CD14-positive monocyte (primary cell): ENCODE measurements around the gene KRTAP10-8. TPM values are rescaled to one million over a fixed set of nuclear protein-coding genes. Genes with fewer than 3 reads are reported as not detected.

Experiments
- DNase-seq, 3 donors: peaks; one replicate each; pipeline ENCODE4 v3.0.0-alpha.2; 2011 to 2022
- H2AFZ ChIP-seq: 2 replicates; pipeline ENCODE4 v1.6.0; 2012; ENCODE audit warnings: mild to moderate bottlenecking, low read depth, low read length, inconsistent platforms; ENCODE audit not compliant: insufficient read depth, poor library complexity, severe bottlenecking
- H3K27ac ChIP-seq, 2 donors: 1 replicate in 1 of 2; 2 replicates in 1 of 2; pipeline ENCODE4 v1.5.1; 2012 to 2013; ENCODE audit warnings: low read length in 2 of 2, control low read depth in 1 of 2, inconsistent platforms in 1 of 2, low read depth in 1 of 2, mild to moderate bottlenecking in 1 of 2
- H3K27me3 ChIP-seq, 2 donors: one replicate each; pipeline versions ENCODE4 v1.6.0 to v1.6.1; 2011 to 2013; ENCODE audit warnings: low read length in 2 of 2; ENCODE audit not compliant: control insufficient read depth in 2 of 2, insufficient read depth in 2 of 2
- H3K36me3 ChIP-seq, 2 donors: replicated peaks in 1 of 2; 1 replicate in 1 of 2; 2 replicates in 1 of 2; pipeline versions ENCODE4 v1.5.1 to v1.6.1; 2012 to 2013; ENCODE audit warnings: low read length in 2 of 2, control low read depth in 1 of 2, inconsistent platforms in 1 of 2, mild to moderate bottlenecking in 1 of 2; ENCODE audit not compliant: insufficient read depth in 2 of 2, control insufficient read depth in 1 of 2
- H3K4me1 ChIP-seq, 2 donors: 1 replicate in 1 of 2; 2 replicates in 1 of 2; pipeline versions ENCODE4 v1.5.1 to v1.6.1; 2012 to 2013; ENCODE audit warnings: low read length in 2 of 2, control low read depth in 1 of 2, inconsistent platforms in 1 of 2, mild to moderate bottlenecking in 1 of 2, moderate library complexity in 1 of 2; ENCODE audit not compliant: insufficient read depth in 2 of 2, control insufficient read depth in 1 of 2
- H3K4me2 ChIP-seq: replicated peaks from 2 replicates; pipeline ENCODE3; 2012; ENCODE audit warnings: low read length, moderate library complexity, mild to moderate bottlenecking; ENCODE audit not compliant: poor library complexity, severe bottlenecking; ENCODE audit errors: extremely low read depth
- H3K4me3 ChIP-seq, 3 experiments: fragments of 200-600 bp in 1 of 3; sonication (generic) in 1 of 3; replicated peaks in 1 of 3; 1 replicate in 2 of 3; 2 replicates in 1 of 3; pipeline ENCODE4 v1.5.1; 2011 to 2013; ENCODE audit warnings: low read length in 3 of 3, mild to moderate bottlenecking in 3 of 3, control low read depth in 2 of 3, low read depth in 2 of 3, inconsistent platforms in 1 of 3, moderate library complexity in 1 of 3
- H3K79me2 ChIP-seq: 2 replicates; pipeline ENCODE4 v1.6.0; 2012; ENCODE audit warnings: mild to moderate bottlenecking, control low read depth, inconsistent platforms, low read length, moderate library complexity; ENCODE audit not compliant: insufficient read depth
- H3K9ac ChIP-seq: 2 replicates; pipeline ENCODE4 v1.6.0; 2017; ENCODE audit warnings: low read length, mild to moderate bottlenecking; ENCODE audit not compliant: insufficient read depth, poor library complexity, severe bottlenecking
- H3K9me3 ChIP-seq, 2 donors: replicated peaks in 1 of 2; 1 replicate in 1 of 2; 2 replicates in 1 of 2; pipeline versions ENCODE4 v1.5.1 to v1.6.1; 2012 to 2013; ENCODE audit warnings: low read length in 2 of 2, control low read depth in 1 of 2; ENCODE audit not compliant: control insufficient read depth in 1 of 2, insufficient read depth in 1 of 2
- H4K20me1 ChIP-seq: 2 replicates; pipeline ENCODE4 v1.6.0; 2012; ENCODE audit warnings: mild to moderate bottlenecking, low read length, control low read depth, moderate library complexity; ENCODE audit not compliant: insufficient read depth
- H3K27ac Mint-ChIP-seq, 7 donors: one replicate each; pipeline ENCODE4 v1.8.0; 2020; ENCODE audit warnings: mild to moderate bottlenecking in 7 of 7, mixed read lengths in 7 of 7, moderate library complexity in 6 of 7, inconsistent platforms in 2 of 7
- H3K27me3 Mint-ChIP-seq, 3 donors: one replicate each; pipeline ENCODE4 v1.8.0; 2021 to 2022; ENCODE audit warnings: low read depth in 3 of 3, mild to moderate bottlenecking in 3 of 3, mixed read lengths in 3 of 3, moderate library complexity in 3 of 3, inconsistent platforms in 1 of 3
- H3K36me3 Mint-ChIP-seq, 2 donors: one replicate each; pipeline ENCODE4 v1.8.0; 2020; ENCODE audit warnings: mixed read lengths in 2 of 2, inconsistent platforms in 1 of 2, mild to moderate bottlenecking in 1 of 2
- H3K4me1 Mint-ChIP-seq: one replicate; pipeline ENCODE4 v1.8.0; 2020; ENCODE audit warnings: mild to moderate bottlenecking, mixed read lengths
- H3K4me3 Mint-ChIP-seq, 2 donors: one replicate each; pipeline ENCODE4 v1.8.0; 2020; ENCODE audit warnings: mild to moderate bottlenecking in 2 of 2, mixed read lengths in 2 of 2, moderate library complexity in 1 of 2
- H3K9me3 Mint-ChIP-seq, 7 donors: one replicate each; pipeline ENCODE4 v1.8.0; 2020 to 2022; ENCODE audit warnings: mixed read lengths in 7 of 7, mild to moderate bottlenecking in 6 of 7, moderate library complexity in 6 of 7, inconsistent platforms in 2 of 7
- CTCF ChIP-seq: fragments of 200-600 bp; IDR thresholded peaks from one replicate; pipeline ENCODE4 v1.8.0; 2022; ENCODE audit warnings: antibody characterized with exemption, mild to moderate bottlenecking
- WGBS: methylation state at CpG from one replicate; pipeline ENCODE4 v1.1.5; 2013; ENCODE audit warnings: missing lambda C conversion rate; ENCODE audit not compliant: insufficient coverage; 5-methylcytosine and 5-hydroxymethylcytosine counted together
- intact Hi-C, 2 donors: fragments of 100-400 bp; cut with micrococcal nuclease; formaldehyde crosslinking; loops; one replicate each; pipeline versions ENCODE4 v1.15.0 to v1.15.1; 2023
- polyA plus RNA-seq, 3 donors: library from polyadenylated mRNA; depleted of rRNA in 1 of 3; unstranded in 2 of 3; stranded (reverse) in 1 of 3; fragments of 300-500 nt in 2 of 3; fragments of >200 nt in 1 of 3; fragmentation: Illumina TruSeq in 2 of 3; gene quantifications; 1 replicate in 2 of 3; 2 replicates in 1 of 3; pipeline ENCODE4 v1.2.3, GENCODE V29; 2012 to 2021

KRTAP10-8 gene
- polyA plus RNA-seq, 3 donors, result not detected

GRCh38 chr21:44649521-44650100 lies 37.7 kb downstream of the KRTAP10-8 start:
- intact Hi-C loops, result no loop called here
- no peaks in the 10 kb centered on the region for H3K4me1 Mint-ChIP-seq
- H3K4me3 Mint-ChIP-seq, result no peak overlapping the region
- Histone ChIP-seq H3K9ac (no peak overlapping the region), H3K4me2 (no peak overlapping the region), H3K9me3 (peaks cover 9 to 16% of the 10 kb centered on the region in 2 donors), H2AFZ (no peak overlapping the region), H3K36me3 (no peaks in the 10 kb centered on the region), H4K20me1 (no peaks in the 10 kb centered on the region), H3K27me3 (no peaks in the 10 kb centered on the region), H3K4me3 (no peak overlapping the region), H3K4me1 (no peaks in the 10 kb centered on the region), H3K79me2 (no peaks in the 10 kb centered on the region), H3K27ac (no peak overlapping the region)
- DNase-seq, result no peak
- no peak overlapping the region for H3K27ac Mint-ChIP-seq
- 89% methylated on average over 11 of the region's 18 CpGs for WGBS
- H3K36me3 Mint-ChIP-seq, result no peaks in the 10 kb centered on the region
- peaks cover under 1 to 14% (median 6%) of the 10 kb centered on the region in 3 donors for H3K27me3 Mint-ChIP-seq
- no peak for TF ChIP-seq CTCF
- peaks cover 15 to 31% (median 26%) of the 10 kb centered on the region in 7 donors for H3K9me3 Mint-ChIP-seq

GRCh38 chr21:44650265-44650972 lies 38.5 kb downstream of the KRTAP10-8 start:
- no peaks in the 10 kb centered on the region for H3K4me1 Mint-ChIP-seq
- no peaks in the 10 kb centered on the region for H4K20me1 ChIP-seq
- intact Hi-C loops, result no loop called here
- no peaks in the 10 kb centered on the region for H3K36me3 ChIP-seq
- H3K79me2 ChIP-seq, result no peaks in the 10 kb centered on the region
- no peak overlapping the region for H2AFZ ChIP-seq
- peaks cover 2 to 14% (median 6%) of the 10 kb centered on the region in 3 donors for H3K27me3 Mint-ChIP-seq
- no peak overlapping the region for H3K27ac Mint-ChIP-seq
- 85% methylated on average over 15 of the region's 20 CpGs for WGBS
- no peaks in the 10 kb centered on the region for H3K4me1 ChIP-seq
- H3K27me3 ChIP-seq, result no peaks in the 10 kb centered on the region
- H3K9ac ChIP-seq, result no peak overlapping the region
- DNase-seq, result no peak
- H3K9me3 Mint-ChIP-seq, result peaks cover 9 to 30% (median 21%) of the 10 kb centered on the region in 7 donors
- H3K4me2 ChIP-seq, result no peak overlapping the region
- no peak overlapping the region for H3K4me3 ChIP-seq
- peaks cover 1 to 18% of the 10 kb centered on the region in 2 donors for H3K9me3 ChIP-seq
- H3K4me3 Mint-ChIP-seq, result no peak overlapping the region
- no peak for TF ChIP-seq CTCF
- no peaks in the 10 kb centered on the region for H3K36me3 Mint-ChIP-seq
- H3K27ac ChIP-seq, result no peak overlapping the region
